ENCODE data around the gene KCNG4.

Gene KCNG4

GRCh38 chr16:84268291-84269040 is 28.7 kb upstream of the KCNG4 start:
- in situ Hi-C loops (cut with MboI; ENCODE audit: low sequenced_read_pairs), result no loop called here

GRCh38 chr16:84267380-84267779 is 27.6 kb upstream of the KCNG4 start:
- in situ Hi-C loops (cut with MboI; ENCODE audit: low sequenced_read_pairs), result no loop called here

- in situ Hi-C loops (cut with MboI; ENCODE audit: low sequenced_read_pairs), result no loop called here
Measured at GRCh38 chr16:84266451-84266850, 26.6 kb upstream of the KCNG4 start.

- in situ Hi-C loops (cut with MboI; ENCODE audit: low sequenced_read_pairs), result no loop called here
Measured at GRCh38 chr16:84262939-84263338, 23.1 kb upstream of the KCNG4 start.

GRCh38 chr16:84262031-84262430 is 22.2 kb upstream of the KCNG4 start:
- in situ Hi-C loops (cut with MboI; ENCODE audit: low sequenced_read_pairs), result no loop called here

- in situ Hi-C loops (cut with MboI; ENCODE audit: low sequenced_read_pairs), result no loop called here
Measured at GRCh38 chr16:84260766-84261554, 21.1 kb upstream of the KCNG4 start.

- in situ Hi-C loops (cut with MboI; ENCODE audit: low sequenced_read_pairs), result no loop called here
Measured at GRCh38 chr16:84259691-84260090, 19.9 kb upstream of the KCNG4 start.

GRCh38 chr16:84258266-84258665 is 18.5 kb upstream of the KCNG4 start:
- in situ Hi-C loops (cut with MboI; ENCODE audit: low sequenced_read_pairs), result no loop called here

GRCh38 chr16:84255050-84255810 is 15.4 kb upstream of the KCNG4 start:
- in situ Hi-C loops (cut with MboI; ENCODE audit: low sequenced_read_pairs), result no loop called here

- in situ Hi-C loops (cut with MboI; ENCODE audit: low sequenced_read_pairs), result no loop called here
Measured at GRCh38 chr16:84254062-84254461, 14.2 kb upstream of the KCNG4 start.

- in situ Hi-C loops (cut with MboI; ENCODE audit: low sequenced_read_pairs), result no loop called here
Measured at GRCh38 chr16:84253173-84253572, 13.4 kb upstream of the KCNG4 start.

- in situ Hi-C loops (cut with MboI; ENCODE audit: low sequenced_read_pairs), result no loop called here
Measured at GRCh38 chr16:84252184-84252583, 12.4 kb upstream of the KCNG4 start.

GRCh38 chr16:84247844-84248243 is 8.0 kb upstream of the KCNG4 start:
- in situ Hi-C loops (cut with MboI; ENCODE audit: low sequenced_read_pairs), result no loop called here

GRCh38 chr16:84247331-84247730 is 7.5 kb upstream of the KCNG4 start:
- in situ Hi-C loops (cut with MboI; ENCODE audit: low sequenced_read_pairs), result no loop called here

- in situ Hi-C loops (cut with MboI; ENCODE audit: low sequenced_read_pairs), result no loop called here
Measured at GRCh38 chr16:84246679-84247077, 6.9 kb upstream of the KCNG4 start.

- in situ Hi-C loops (cut with MboI; ENCODE audit: low sequenced_read_pairs), result no loop called here
Measured at GRCh38 chr16:84245956-84246678, 6.3 kb upstream of the KCNG4 start.

GRCh38 chr16:84244728-84245127 is 4.9 kb upstream of the KCNG4 start:
- in situ Hi-C loops (cut with MboI; ENCODE audit: low sequenced_read_pairs), result no loop called here

GRCh38 chr16:84243732-84244131 is 3.9 kb upstream of the KCNG4 start:
- in situ Hi-C loops (cut with MboI; ENCODE audit: low sequenced_read_pairs), result no loop called here

- in situ Hi-C loops (cut with MboI; ENCODE audit: low sequenced_read_pairs), result no loop called here
Measured at GRCh38 chr16:84242839-84243238, 3.0 kb upstream of the KCNG4 start.

- in situ Hi-C loops (cut with MboI; ENCODE audit: low sequenced_read_pairs), result no loop called here
Measured at GRCh38 chr16:84241778-84242177, 2.0 kb upstream of the KCNG4 start.

GRCh38 chr16:84240455-84240854 is 643 bp upstream of the KCNG4 start:
- in situ Hi-C loops (cut with MboI; ENCODE audit: low sequenced_read_pairs), result no loop called here

All from HL-60/S4 treated with retinoic acid at 250 ng/mL for 4 days and 3 days (cell line).